Heart left ventricle (tissue), 16 donors: ENCODE measurements around the gene ADCY1. TPM values are rescaled to one million over a fixed set of nuclear protein-coding genes. Genes with fewer than 3 reads are reported as not detected.
"Not testable (repeated sequence)": the region's sequence is repeated elsewhere in the genome, so short reads cannot be mapped to it uniquely, and the experiment has no call there.

Source experiments
- ATAC-seq, 4 donors: fragments of 200-7000 bp; cut with Tn5 transposase; one replicate each; pipeline ENCODE4 v1.9.1; 2020 to 2022; ENCODE audit warnings: moderate library complexity in 4 of 4, mild to moderate bottlenecking in 3 of 4, moderate number of reproducible peaks in 1 of 4
- DNase-seq, 5 donors: peaks; one replicate each; pipeline ENCODE4 v3.0.0-alpha.2; 2020
- H3K27ac ChIP-seq, 12 donors: fragments of 200-600 bp; sonication (generic) in 4 of 12; one replicate each; pipeline versions ENCODE4 v1.5.0 to v1.8.0; 2016 to 2022; ENCODE audit warnings: mild to moderate bottlenecking in 2 of 12
- H3K27me3 ChIP-seq, 9 donors: fragments of 200-600 bp; sonication (generic) in 2 of 9; one replicate each; pipeline versions ENCODE4 v1.5.1 to v1.8.0; 2016 to 2022; ENCODE audit warnings: mild to moderate bottlenecking in 3 of 9
- H3K36me3 ChIP-seq, 9 donors: fragments of 200-600 bp; sonication (generic) in 2 of 9; one replicate each; pipeline versions ENCODE4 v1.5.0 to v1.8.0; 2018 to 2022; ENCODE audit warnings: mild to moderate bottlenecking in 2 of 9
- H3K4me1 ChIP-seq, 12 donors: fragments of 200-600 bp; sonication (generic) in 4 of 12; one replicate each; pipeline versions ENCODE4 v1.5.0 to v1.8.0; 2016 to 2022; ENCODE audit warnings: mild to moderate bottlenecking in 3 of 12
- H3K4me3 ChIP-seq, 12 donors: fragments of 200-600 bp; sonication (generic) in 4 of 12; one replicate each; pipeline versions ENCODE4 v1.5.0 to v1.8.0; 2017 to 2022; ENCODE audit warnings: mild to moderate bottlenecking in 9 of 12, moderate library complexity in 4 of 12
- H3K9me3 ChIP-seq, 12 donors: fragments of 200-600 bp; sonication (generic) in 4 of 12; one replicate each; pipeline versions ENCODE4 v1.5.0 to v1.8.0; 2016 to 2022; ENCODE audit warnings: mild to moderate bottlenecking in 1 of 12
- CTCF ChIP-seq, 12 donors: fragments of 200-600 bp; sonication (generic) in 4 of 12; IDR thresholded peaks; one replicate each; pipeline versions ENCODE4 v1.5.0 to v1.8.0; 2018 to 2022; ENCODE audit warnings: antibody characterized with exemption in 12 of 12, mild to moderate bottlenecking in 5 of 12
- POLR2A ChIP-seq, 2 donors: fragments of 450-650 bp; IDR thresholded peaks; one replicate each; pipeline ENCODE4 v1.6.1; 2017; ENCODE audit warnings: antibody characterized with exemption in 2 of 2, mild to moderate bottlenecking in 2 of 2, moderate library complexity in 2 of 2
- WGBS, 4 donors: extraction: QIAGEN DNeasy Blood & Tissue Kit in 2 of 4; methylation state at CpG; one replicate each; pipeline versions ENCODE4 v1.1.5 to v1.1.7; 2013 to 2018; 5-methylcytosine and 5-hydroxymethylcytosine counted together
- intact Hi-C, 10 donors: fragments of 100-400 bp; cut with DNase I; formaldehyde crosslinking; loops; one replicate each; pipeline versions ENCODE4 v1.11.1 to v1.14.2; 2022
- polyA plus RNA-seq, 2 donors: library from polyadenylated mRNA; stranded (reverse); fragments of 200-250 nt; gene quantifications; one replicate each; pipeline ENCODE4 v1.2.3, GENCODE V29; 2013
- total RNA-seq, 9 donors: library from RNA; depleted of rRNA in 2 of 9; stranded (reverse); fragments of >200 nt in 2 of 9; fragmentation: NEBNext Ultra II Directional in 3 of 9; extraction: Animal tissue kit (Norgen Biotek cat#: 25700) in 3 of 9; gene quantifications; one replicate each; pipeline versions ENCODE4 v1.1.0 to v1.2.4, GENCODE V29; 2016 to 2023
- donor health status: ischemic (EF 13 %, LVEDD 7.1; RV severe dilation, severe dysfunction).
- donor health status: healthy with polysubstance abuse.
- donor health status: DM: no; HTN: yes; CAD: no.
- donor health status: DM: no; HTN: no; CAD: no.
- donor health status: ischemic (EF 25% LVEDD 6.9; RV normal size, moderate dysfunction).
- donor health status: ischemic (EF 25% LVEDD 5.7; RV mildly dilated, moderate dysfunction).
- donor health status: healthy.
- donor health status: DM: yes; HTN: yes; CAD: no.
- donor health status: ischemic (EF 35%, LVEDD 5.7; RV mildly dilated, moderate dysfunction).
- donor health status: nonischemic (EF 11% LVEDD 7.7; RV severe dilation, severe dysfunction).
- donor health status: DM: yes; HTN: yes; CAD: no.
- donor health status: PGD.
- donor health status: ischemic (EF 29% LVEDD 5.4; RV normal size, mild dysfunction).
- donor health status: nonischemic (EF 23%, LVEDD 6.1; RV moderate dilation, normal function).

Gene ADCY1
- total and polyA plus RNA-seq, 11 donors, result 0.73 to 10.8 (median 3.6) TPM

DNA sequence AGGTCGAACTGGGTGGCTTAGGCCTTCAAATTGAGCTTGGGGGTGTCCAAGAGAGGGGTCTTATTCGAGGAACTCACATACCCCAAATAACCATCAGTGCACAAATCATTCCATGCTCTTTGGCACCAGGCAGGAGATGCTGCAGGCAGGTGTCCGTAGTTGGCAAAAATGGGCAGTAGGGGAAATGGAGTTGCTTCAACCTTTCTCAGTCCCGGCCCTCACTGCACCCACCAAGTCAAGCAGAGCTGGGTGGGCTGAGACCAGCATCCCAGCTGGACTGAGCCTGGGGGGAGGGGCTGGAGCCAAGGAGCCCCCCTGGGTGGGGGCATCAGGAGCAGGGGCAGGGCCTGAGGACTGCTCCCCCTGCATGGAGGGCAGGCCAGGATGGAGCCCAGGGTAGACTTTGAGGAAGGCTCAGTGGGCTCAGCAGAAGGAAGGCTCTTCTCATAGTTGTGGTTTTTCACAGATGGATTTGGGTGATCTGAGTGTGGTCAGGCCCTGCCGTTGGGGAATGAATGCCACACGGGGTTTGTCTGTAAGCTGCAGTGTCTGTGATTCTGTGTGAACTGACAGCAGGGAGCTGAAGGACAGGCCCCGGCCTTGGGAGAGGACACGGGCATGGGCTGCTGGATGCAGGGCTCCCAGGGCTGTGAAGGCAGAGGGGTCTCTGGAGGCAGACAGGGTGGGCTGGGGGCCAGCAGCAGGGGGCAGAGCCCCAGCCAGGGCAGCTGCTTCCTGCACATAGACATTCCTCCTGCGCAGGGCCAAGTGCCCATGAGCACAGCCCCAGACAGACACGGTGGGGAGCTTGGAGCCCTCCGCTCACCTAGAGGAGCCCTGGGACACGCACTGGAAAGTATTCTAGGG is 144.5 kb downstream of the ADCY1 start:
- H3K36me3 ChIP-seq, result peaks cover 0 to 19% (median 9%) of the 10 kb centered on the region in 9 donors
- H3K27ac ChIP-seq, result no peak overlapping the region
- ATAC-seq (no peak), DNase-seq (peak in 2 of 5 donors; percentile 4 to 10)
- peaks cover 0 to 14% (median 7%) of the 10 kb centered on the region in 12 donors for H3K4me1 ChIP-seq
- H3K9me3 ChIP-seq, result no peaks in the 10 kb centered on the region
- 68 to 76% (median 73%) methylated on average over 11 to 12 of the region's 12 CpGs for WGBS, 4 donors
- intact Hi-C loops, result no loop called here
- H3K27me3 ChIP-seq, result no peaks in the 10 kb centered on the region
- no peak overlapping the region for H3K4me3 ChIP-seq
- TF ChIP-seq CTCF (IDR thresholded peaks at IDR 0.05), result no peak
- TF ChIP-seq POLR2A (IDR thresholded peaks at IDR 0.05), result no peak

DNA sequence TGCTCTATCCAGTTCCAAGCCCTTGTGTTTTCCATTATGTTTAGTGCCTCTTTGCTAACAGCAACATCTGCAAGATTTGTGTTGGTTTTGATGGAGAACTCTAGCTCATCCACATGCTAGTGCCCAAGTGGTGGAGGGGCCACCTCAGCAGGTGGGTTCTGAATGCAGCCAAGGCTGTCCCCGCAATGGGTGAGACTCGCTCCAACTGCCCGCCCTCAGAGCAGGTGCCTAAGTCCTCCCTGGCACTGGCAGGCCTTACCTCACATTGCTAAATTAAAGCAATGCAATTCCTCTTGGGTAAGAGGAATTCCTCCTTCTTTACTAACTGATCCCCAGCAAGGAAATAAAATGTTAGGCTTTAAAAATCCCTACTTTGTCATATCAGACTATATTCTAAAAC is 146.8 kb downstream of the ADCY1 start:
- H3K9me3 ChIP-seq, result no peaks in the 10 kb centered on the region
- no peaks in the 10 kb centered on the region for H3K27me3 ChIP-seq
- no peak for ATAC-seq
- peaks cover 0 to 37% (median 25%) of the 10 kb centered on the region in 9 donors for H3K36me3 ChIP-seq
- intact Hi-C loops, result no loop called here
- no peak for TF ChIP-seq CTCF (IDR thresholded peaks at IDR 0.05)
- TF ChIP-seq POLR2A (IDR thresholded peaks at IDR 0.05), result no peak
- WGBS, 4 donors, result 92 to 99% (median 95%) methylated on average over 3 of the region's 3 CpGs
- no peak for DNase-seq
- peaks cover 0 to 14% (median 7%) of the 10 kb centered on the region in 12 donors for H3K4me1 ChIP-seq
- H3K4me3 ChIP-seq, result no peak overlapping the region
- no peak overlapping the region for H3K27ac ChIP-seq

GRCh38 chr7:45721686-45722598 is 147.8 kb downstream of the ADCY1 start:
- ATAC-seq, result no peak
- Histone ChIP-seq H3K9me3 (no peaks in the 10 kb centered on the region), H3K4me1 (peaks cover 0 to 7% (median under 1%) of the 10 kb centered on the region in 12 donors), H3K27me3 (no peaks in the 10 kb centered on the region), H3K4me3 (no peak overlapping the region), H3K27ac (no peak overlapping the region), H3K36me3 (peaks cover 0 to 46% (median 34%) of the 10 kb centered on the region in 9 donors)
- TF ChIP-seq CTCF (IDR thresholded peaks at IDR 0.05) (no peak), POLR2A (IDR thresholded peaks at IDR 0.05) (no peak)
- intact Hi-C loops, result no loop called here
- DNase-seq, result no peak
- WGBS, 4 donors, result 87 to 89% (median 87%) methylated on average over 22 of the region's 22 CpGs

GRCh38 chr7:45725231-45725630 is 151.1 kb downstream of the ADCY1 start:
- WGBS, 4 donors, result 90 to 100% (median 96%) methylated on average over 2 of the region's 2 CpGs
- H3K4me1 ChIP-seq, H3K4me3 ChIP-seq, ATAC-seq, intact Hi-C loops, H3K27me3 ChIP-seq, DNase-seq, H3K27ac ChIP-seq, H3K9me3 ChIP-seq: not testable (repeated sequence)
- H3K36me3 ChIP-seq, result peaks cover 0 to 76% (median 55%) of the 10 kb centered on the region in 9 donors
